A673 (cell line): Measurements from ENCODE around the gene SERINC4. TPM values are rescaled to one million over a fixed set of nuclear protein-coding genes. Genes with fewer than 3 reads are reported as not detected.

Experiments used
- BruUV-seq: library from RNA; stranded (reverse); fragments of 400-500 nt; replicated peaks from 2 replicates; lab custom pipeline; 2021; lab: Mats Ljungman, UMichigan
- CTCF ChIA-PET: fragments of 300-600 bp; sonication (Branson Sonifier 250); formaldehyde crosslinking; loops from one replicate; lab custom pipeline; 2022; ENCODE audit warnings: antibody characterized with exemption; lab: Charles Lee
- POLR2A ChIA-PET: fragments of 300-600 bp; sonication (Branson Sonifier 250); formaldehyde crosslinking; loops from one replicate; lab custom pipeline; 2022; ENCODE audit warnings: antibody characterized with exemption; ENCODE audit not compliant: low non-redundant PET; lab: Charles Lee
- DNase-seq: peaks from one replicate; pipeline ENCODE4 v3.0.0-alpha.2; 2015; ENCODE audit warnings: low spot score
- H3K27ac ChIP-seq: fragments of 200-600 bp; sonication (generic); 2 replicates; pipeline ENCODE4 v1.5.1; 2016; ENCODE audit warnings: mixed run types, low read depth, mild to moderate bottlenecking, mixed read lengths, antibody characterized with exemption, low read length; ENCODE audit not compliant: poor library complexity, severe bottlenecking
- H3K27me3 ChIP-seq: fragments of 200-600 bp; sonication (generic); replicated peaks from 2 replicates; pipeline ENCODE4 v1.6.1; 2017; ENCODE audit warnings: mixed run types, low read depth, mild to moderate bottlenecking, mixed read lengths, antibody characterized with exemption, low read length; ENCODE audit not compliant: insufficient read depth, poor library complexity
- H3K36me3 ChIP-seq: fragments of 200-600 bp; sonication (generic); 2 replicates; pipeline ENCODE4 v1.6.1; 2016; ENCODE audit warnings: mixed run types, mild to moderate bottlenecking, mixed read lengths, antibody characterized with exemption, low read length; ENCODE audit not compliant: insufficient read depth, poor library complexity, severe bottlenecking
- H3K4me1 ChIP-seq: fragments of 200-600 bp; sonication (generic); 2 replicates; pipeline ENCODE4 v1.6.1; 2017; ENCODE audit warnings: mixed run types, mild to moderate bottlenecking, mixed read lengths, antibody characterized with exemption, low read length; ENCODE audit not compliant: insufficient read depth, poor library complexity, severe bottlenecking
- H3K4me3 ChIP-seq: fragments of 200-600 bp; sonication (generic); 2 replicates; pipeline ENCODE4 v1.5.1; 2016; ENCODE audit warnings: low read depth, mixed run types, mild to moderate bottlenecking, mixed read lengths, low read length; ENCODE audit not compliant: poor library complexity, severe bottlenecking
- H3K9me3 ChIP-seq: fragments of 200-600 bp; sonication (generic); 2 replicates; pipeline ENCODE4 v1.6.1; 2016; ENCODE audit warnings: mixed run types, low read depth, mild to moderate bottlenecking, mixed read lengths, antibody characterized with exemption, low read length; ENCODE audit not compliant: poor library complexity, severe bottlenecking
- CTCF ChIP-seq: fragments of 300-800, 200-600 bp; sonication (generic); conservative IDR thresholded peaks from 2 replicates; pipeline ENCODE4 v1.5.1; 2017; ENCODE audit warnings: low read depth, mild to moderate bottlenecking, antibody characterized with exemption, low read length, moderate library complexity, mixed read lengths
- EZH2 ChIP-seq: fragments of 200-600 bp; sonication (generic); IDR thresholded peaks from 2 replicates; pipeline ENCODE4 v1.6.1; 2017; ENCODE audit warnings: borderline replicate concordance, low read depth, mild to moderate bottlenecking, mixed read lengths, antibody characterized with exemption, low read length; ENCODE audit not compliant: poor library complexity, severe bottlenecking
- intact Hi-C: fragments of 100-400 bp; cut with micrococcal nuclease; formaldehyde crosslinking; loops from one replicate; pipeline ENCODE4 v1.10.0; 2022; ENCODE audit not compliant: unreplicated experiment
- total RNA-seq: library from RNA; stranded (reverse); gene quantifications from 2 replicates; pipeline ENCODE4 v1.2.3, GENCODE V29; 2021

SERINC4 gene
- total RNA-seq, 1 experiment from 2014 or later: not detected

DNA sequence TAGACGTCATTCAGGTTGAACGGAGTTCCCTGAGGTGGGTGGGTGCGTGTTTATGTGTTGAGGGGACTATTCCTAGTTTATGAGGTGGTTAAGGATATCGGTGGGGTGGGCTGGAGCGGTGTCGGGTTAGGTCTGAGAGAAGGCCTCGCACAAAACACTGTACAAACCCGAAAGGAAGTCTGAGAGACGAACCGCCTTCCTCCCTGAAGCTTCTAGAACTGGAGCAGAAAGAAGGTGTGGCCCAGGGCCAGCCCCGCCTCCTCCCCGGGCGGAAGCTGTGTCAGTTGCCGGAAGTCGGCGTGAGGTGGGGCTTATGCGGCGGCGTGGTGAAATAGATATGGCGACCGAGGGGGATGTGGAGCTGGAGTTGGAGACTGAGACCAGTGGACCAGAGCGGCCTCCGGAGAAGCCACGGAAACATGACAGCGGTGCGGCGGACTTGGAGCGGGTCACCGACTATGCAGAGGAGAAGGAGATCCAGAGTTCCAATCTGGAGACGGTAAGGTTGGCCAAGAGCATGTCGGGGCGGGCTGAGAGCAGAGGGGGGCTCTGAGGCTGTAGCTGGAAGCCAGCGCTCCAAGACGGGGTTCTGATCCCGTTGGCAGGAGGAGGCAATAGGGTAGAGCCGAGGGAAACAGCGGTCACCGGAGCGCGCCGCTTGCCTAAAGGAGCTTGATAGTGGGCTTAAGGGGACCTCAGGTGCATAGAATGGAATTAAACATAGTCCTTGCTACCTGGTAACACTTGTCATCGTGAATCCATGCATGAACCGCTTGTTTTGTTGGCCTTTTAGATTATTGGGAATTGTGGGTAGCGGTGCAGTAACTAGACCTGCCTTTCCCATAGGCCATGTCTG is 494 bp upstream of the SERINC4 start, which contains the start of gene HYPK:
HYPK (plus strand) TSS at position 314 of the 856 bp plus-strand sequence; CDS start at position 338, 24 bp downstream.
- intact Hi-C loops: no loop called here
- TF ChIP-seq CTCF: no peak
- no peak for TF ChIP-seq EZH2
- CTCF ChIA-PET: interaction anchor here (0.6 to 1.0 kb wide), 2 partner anchors 22 to 24 kb away, joined by 3 to 8 read pairs; partner anchors contain the start of gene MFAP1
- BruUV-seq: TSS peak; percentile 52
- H3K9me3 ChIP-seq: no peaks in the 10 kb centered on the region
- no peaks in the 10 kb centered on the region for H3K4me1 ChIP-seq
- no peaks in the 10 kb centered on the region for H3K27me3 ChIP-seq
- peaks cover 53% of the 10 kb centered on the region for H3K36me3 ChIP-seq
- DNase-seq: peak; percentile 92
- POLR2A ChIA-PET: interaction anchor here (0.8 kb wide), 1 partner anchor 11 kb away, joined by 3 read pairs; no protein-coding TSS in a partner anchor
- peak within 1 kb of the TSS; percentile 67 for H3K27ac ChIP-seq
- peak within 1 kb of the TSS; percentile 82 for H3K4me3 ChIP-seq

DNA sequence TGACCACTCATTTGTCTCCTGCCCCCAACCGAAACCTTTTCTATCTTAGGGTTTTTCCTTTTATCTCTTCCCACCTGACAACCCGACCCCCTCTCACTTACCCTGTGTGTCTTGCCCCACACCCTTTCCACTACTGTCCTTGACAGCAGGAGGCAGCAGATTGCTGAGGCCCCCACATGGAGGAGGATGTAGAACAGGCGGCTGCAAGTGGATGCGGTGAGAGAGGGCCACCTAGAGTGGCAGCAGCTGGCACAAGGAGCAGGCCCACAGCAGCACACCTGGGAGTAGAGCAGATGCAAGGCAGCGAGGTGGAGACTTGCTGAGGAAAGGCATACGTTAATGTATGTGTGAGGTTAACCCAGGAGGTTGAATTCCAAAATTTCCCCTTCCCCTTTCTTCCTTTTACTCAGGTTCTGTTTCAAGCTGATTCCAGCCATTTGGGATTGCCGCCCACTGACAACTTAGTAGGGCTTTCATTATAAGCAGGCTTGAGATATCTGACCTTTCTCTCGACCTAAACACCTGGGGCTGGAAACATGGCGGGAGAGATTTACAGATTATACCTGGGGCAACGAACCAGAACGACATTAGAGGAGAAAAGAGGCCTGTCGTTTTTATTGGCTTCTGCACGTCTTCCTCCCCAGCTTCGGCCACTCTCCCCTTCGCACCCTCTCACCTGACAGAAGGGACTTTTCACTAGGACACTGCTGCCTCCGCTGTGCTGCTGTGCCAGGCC is 643 bp downstream of the SERINC4 start:
- Histone ChIP-seq H3K36me3 (peaks cover 53% of the 10 kb centered on the region), H3K4me3 (no peak overlapping the region), H3K27me3 (no peaks in the 10 kb centered on the region), H3K9me3 (no peaks in the 10 kb centered on the region), H3K4me1 (no peaks in the 10 kb centered on the region), H3K27ac (peak overlapping the region; percentile 67)
- ChIA-PET POLR2A (no interaction called here), CTCF (no interaction called here)
- DNase-seq: no peak
- intact Hi-C loops: no loop called here
- TF ChIP-seq EZH2: no peak
- TF ChIP-seq CTCF: no peak
- BruUV-seq: no TSS peak

DNA sequence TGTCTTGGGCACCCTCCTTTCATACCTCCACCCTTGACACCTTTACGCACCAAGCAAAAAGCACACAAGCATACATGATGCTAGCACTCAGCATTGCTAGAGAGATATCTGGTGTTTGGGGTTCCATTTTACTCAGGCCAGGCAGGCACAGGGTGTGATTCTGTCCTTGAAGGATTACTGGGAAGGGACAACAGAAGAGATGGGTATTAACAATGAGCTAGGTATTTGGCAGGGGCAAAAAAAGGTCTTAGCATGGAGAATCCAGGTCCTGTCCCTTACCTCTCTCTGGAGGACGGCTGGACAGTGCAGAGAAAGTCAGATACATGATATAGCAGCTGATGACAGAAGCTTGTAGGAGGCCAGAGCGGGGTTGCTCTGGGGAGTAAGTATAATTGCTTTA is 3.5 kb downstream of the SERINC4 start:
- no peak for TF ChIP-seq CTCF
- TF ChIP-seq EZH2: no peak
- no peak for DNase-seq
- intact Hi-C loops: no loop called here
- Histone ChIP-seq H3K4me1 (peaks cover 10% of the 10 kb centered on the region), H3K9me3 (no peaks in the 10 kb centered on the region), H3K4me3 (no peak overlapping the region), H3K27me3 (no peaks in the 10 kb centered on the region), H3K27ac (no peak overlapping the region), H3K36me3 (peaks cover 52% of the 10 kb centered on the region)
- BruUV-seq: no TSS peak
- ChIA-PET POLR2A (no interaction called here), CTCF (no interaction called here)
